ENCODE data around the gene TCAIM. TPM values are rescaled to one million over a fixed set of nuclear protein-coding genes. Genes with fewer than 3 reads are reported as not detected.

The TCAIM gene
- total and polyA plus RNA-seq, 9 of the 15 experiments (the other 6 are each of a cell fraction or from before 2014, with no cell fraction given): 19.7 to 53.3 (median 36.9) TPM

- peak in 1 of 3 experiments; percentile 63; a peak in 1 of 6 replicates for TF ChIP-seq ZBTB11 (CRISPR knock-in tag; IDR thresholded peaks at IDR 0.05)
- TF ChIP-seq TEAD1 (CRISPR knock-in tag; IDR thresholded peaks at IDR 0.05): peak in 1 of 2 experiments; percentile 93; a peak in 2 of 4 replicates
- peak; percentile 60 for TF ChIP-seq NFE2L1 (tag; IDR thresholded peaks at IDR 0.05; ENCODE audit: borderline replicate concordance, low read depth)
- TF ChIP-seq L3MBTL2 (IDR thresholded peaks at IDR 0.05): no peak
- no peak for TF ChIP-seq SMAD1 (IDR thresholded peaks at IDR 0.05; ENCODE audit: low read depth, low read length, partially characterized antibody)
- peak; percentile 93 for TF ChIP-seq HIVEP1 (CRISPR knock-in tag; IDR thresholded peaks at IDR 0.05)
- TF ChIP-seq SIRT6 (IDR thresholded peaks at IDR 0.05; ENCODE audit: low read depth, low read length): no peak
- TF ChIP-seq TCF3 (CRISPR knock-in tag; IDR thresholded peaks at IDR 0.05): no peak
- no peak for TF ChIP-seq DACH1 (IDR thresholded peaks at IDR 0.05; ENCODE audit: partially characterized antibody)
- TF ChIP-seq BDP1 (IDR thresholded peaks at IDR 0.05; ENCODE audit: insufficient read depth, insufficient read length): no peak
- TF ChIP-seq MAX (CRISPR knock-in tag; IDR thresholded peaks at IDR 0.05): no peak
- TF ChIP-seq ZNF3 (CRISPR knock-in tag; IDR thresholded peaks at IDR 0.05): no peak
- peak in 1 of 2 experiments; percentile 91; a peak in 2 of 4 replicates for TF ChIP-seq ZNF639 (CRISPR knock-in tag; conservative IDR thresholded peaks at IDR 0.05 in 1 of 2, IDR thresholded peaks at IDR 0.05 in 1 of 2)
- no peak for TF ChIP-seq MYC (IDR thresholded peaks at IDR 0.05; ENCODE audit: low read depth, low read length)
- TF ChIP-seq MYC (CRISPR knock-in tag; IDR thresholded peaks at IDR 0.05; ENCODE audit: borderline replicate concordance, low read depth): peak; percentile 54; the same call in 1 of the 2 replicates
- TF ChIP-seq ZNF311 (CRISPR knock-in tag; IDR thresholded peaks at IDR 0.05): peak; percentile 97
- no peak for TF ChIP-seq SNIP1 (IDR thresholded peaks at IDR 0.05; ENCODE audit: low read depth)
- no peak for TF ChIP-seq CHAMP1 (IDR thresholded peaks at IDR 0.05)
- TF ChIP-seq SP2 (IDR thresholded peaks at IDR 0.05; ENCODE audit: extremely low read depth, low read depth, low read length, poor library complexity, severe bottlenecking): no peak
- TF ChIP-seq RHOXF2B (CRISPR knock-in tag; conservative IDR thresholded peaks at IDR 0.05): no peak
Measured at GRCh38 chr3:44437800-44438199, 99.2 kb downstream of the TCAIM start (continued).

Data from K562 (cell line).